Suppressor macrophage (primary cell): ENCODE measurements around the gene CCL16.
"Not testable (repeated sequence)": the region's sequence is repeated elsewhere in the genome, so short reads cannot be mapped to it uniquely, and the experiment has no call there.

Experiments
- DNase-seq, 4 experiments: peaks; one replicate each; pipeline ENCODE4 v3.0.0-alpha.2; 2020 to 2022
- total RNA-seq, 17 experiments: gene quantifications; one replicate each; lab custom pipeline; 2026; ENCODE audit warnings: mixed read lengths in 6 of 17, inconsistent platforms in 3 of 17; lab: John Stamatoyannopoulos, UW

Gene CCL16
- total RNA-seq: 0 to 0.55 (median 0) reads per million in 17 experiments

- no peak for DNase-seq
Observed at GRCh38 chr17:35981246-35981645, at the start of gene CCL16. TSS of gene CCL16 (minus strand) at chr17:35981497. CDS start at chr17:35981420, 77 bp downstream.

GRCh38 chr17:36030956-36031355 lies 49.7 kb upstream of the CCL16 start:
- no peak for DNase-seq

- DNase-seq: no peak
Observed at GRCh38 chr17:36027761-36028160, 46.5 kb upstream of the CCL16 start.

GRCh38 chr17:36024106-36024869 lies 43.0 kb upstream of the CCL16 start:
- DNase-seq: peak in 1 of 4 experiments; percentile 13

GRCh38 chr17:36019423-36019822 lies 38.1 kb upstream of the CCL16 start:
- no peak for DNase-seq

GRCh38 chr17:36017799-36018198 lies 36.5 kb upstream of the CCL16 start, which contains the start of gene CCL23:
TSS of gene CCL23 (minus strand) at chr17:36017972. CDS start at chr17:36017897, 75 bp downstream.
- peak; percentile 40 to 79 (median 64) for DNase-seq

- no peak for DNase-seq
Observed at GRCh38 chr17:36016555-36016954, 35.3 kb upstream of the CCL16 start.

GRCh38 chr17:36015895-36016294 lies 34.6 kb upstream of the CCL16 start:
- not testable (repeated sequence) for DNase-seq

- no peak for DNase-seq
Observed at GRCh38 chr17:36014946-36015345, 33.6 kb upstream of the CCL16 start.

- no peak for DNase-seq
Observed at GRCh38 chr17:36011201-36011600, 29.9 kb upstream of the CCL16 start.

GRCh38 chr17:36008998-36009665 lies 27.8 kb upstream of the CCL16 start:
- DNase-seq: peak; percentile 15 to 70 (median 26)

- DNase-seq: no peak
Observed at GRCh38 chr17:36004594-36005108, 23.4 kb upstream of the CCL16 start.

GRCh38 chr17:36002631-36003030 lies 21.3 kb upstream of the CCL16 start:
- no peak for DNase-seq

- DNase-seq: no peak
Observed at GRCh38 chr17:36001862-36002603, 20.7 kb upstream of the CCL16 start.

- no peak for DNase-seq
Observed at GRCh38 chr17:36001110-36001771, 19.9 kb upstream of the CCL16 start, which contains the start of gene CCL15. TSS of gene CCL15 (minus strand) at chr17:36001553. CDS start at chr17:36001492, 61 bp downstream.

GRCh38 chr17:36000732-36001109 lies 19.4 kb upstream of the CCL16 start:
- no peak for DNase-seq

GRCh38 chr17:35998756-35999155 lies 17.5 kb upstream of the CCL16 start:
- peak; percentile 21 to 56 (median 56) for DNase-seq

- no peak for DNase-seq
Observed at GRCh38 chr17:35998018-35998545, 16.8 kb upstream of the CCL16 start.

- not testable (repeated sequence) for DNase-seq
Observed at GRCh38 chr17:35995346-35995745, 14.0 kb upstream of the CCL16 start.

- no peak for DNase-seq
Observed at GRCh38 chr17:35991075-35991474, 9.8 kb upstream of the CCL16 start.

GRCh38 chr17:35988164-35988563 lies 6.9 kb upstream of the CCL16 start:
- DNase-seq: no peak

- peak in 2 of 4 experiments; percentile 9 to 33 for DNase-seq
Observed at GRCh38 chr17:35986643-35987042, 5.3 kb upstream of the CCL16 start, which contains the start of gene CCL14. TSS of gene CCL14 (minus strand) at chr17:35986729. CDS start at chr17:35986649, 80 bp downstream.
